Stimulated activated naive B cell treated with anti-CD40 and anti-IgM and Interleukin-4, amounts not matched to agents 10 μg/mL and 1 μg/mL and 100 μg/mL, for 72 hours (primary cell): ENCODE data around the gene PALD1.

Source experiments
- ATAC-seq, 2 donors: fragments of 150-1000 bp; cut with Tn5 transposase; replicated peaks; 2 replicates each; pipeline ENCODE4 v1.10.0; 2021; ENCODE audit warnings: moderate library complexity in 1 of 2
- DNase-seq: peaks from one replicate; pipeline ENCODE4 v3.0.0; 2021
- H3K27ac Mint-ChIP-seq: one replicate; pipeline ENCODE4 v1.8.0; 2022; ENCODE audit warnings: mild to moderate bottlenecking, mixed read lengths
- H3K27me3 Mint-ChIP-seq, 2 donors: one replicate each; pipeline ENCODE4 v1.8.0; 2022; ENCODE audit warnings: mixed read lengths in 2 of 2
- H3K36me3 Mint-ChIP-seq, 2 donors: one replicate each; pipeline ENCODE4 v1.8.0; 2022; ENCODE audit warnings: mixed read lengths in 2 of 2, mild to moderate bottlenecking in 1 of 2
- H3K4me1 Mint-ChIP-seq, 2 donors: one replicate each; pipeline ENCODE4 v1.8.0; 2022; ENCODE audit warnings: mixed read lengths in 2 of 2, mild to moderate bottlenecking in 1 of 2
- H3K4me3 Mint-ChIP-seq, 2 donors: one replicate each; pipeline ENCODE4 v1.8.0; 2022; ENCODE audit warnings: mild to moderate bottlenecking in 2 of 2, mixed read lengths in 2 of 2, moderate library complexity in 1 of 2
- H3K9me3 Mint-ChIP-seq, 2 donors: one replicate each; pipeline ENCODE4 v1.8.0; 2022; ENCODE audit warnings: mixed read lengths in 2 of 2, mild to moderate bottlenecking in 1 of 2

The PALD1 gene

DNA sequence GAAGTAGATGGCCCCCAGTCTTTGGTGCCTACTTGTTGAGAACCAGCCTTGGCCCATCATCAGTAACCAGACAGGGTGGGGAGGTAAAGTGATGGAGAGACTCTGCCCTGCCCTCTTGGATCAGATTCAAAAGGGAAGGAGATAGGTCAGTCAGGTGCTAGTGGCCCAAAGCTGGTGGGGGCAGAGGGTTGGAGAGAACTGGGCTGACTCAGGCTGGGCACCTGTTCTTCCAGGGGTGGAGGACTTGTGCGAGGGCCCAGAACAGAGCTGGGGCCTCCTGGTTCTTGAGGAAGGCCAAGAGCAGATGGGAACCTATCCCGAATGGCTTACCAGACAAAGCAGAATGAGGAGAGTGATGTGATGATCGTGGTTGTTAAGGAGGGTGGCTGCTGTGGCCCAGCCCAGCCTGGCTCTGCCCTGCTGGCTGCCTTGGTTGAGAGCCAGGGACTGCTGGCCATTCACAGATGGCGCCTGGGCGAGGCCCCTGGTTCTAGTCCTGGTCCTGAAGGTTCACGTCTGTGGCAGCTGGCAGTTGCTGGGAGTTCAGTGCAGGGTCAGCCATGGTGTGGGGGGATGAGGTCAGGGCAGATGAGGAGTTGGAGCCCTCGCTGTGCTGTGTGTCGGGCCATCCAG lies 36.6 kb downstream of the PALD1 start:
- DNase-seq (no peak), ATAC-seq (no peak)
- H3K27ac Mint-ChIP-seq, result peak overlapping the region; percentile 20
- no peaks in the 10 kb centered on the region for H3K9me3 Mint-ChIP-seq
- H3K27me3 Mint-ChIP-seq, result no peaks in the 10 kb centered on the region
- no peaks in the 10 kb centered on the region for H3K36me3 Mint-ChIP-seq
- H3K4me3 Mint-ChIP-seq, result no peak overlapping the region
- H3K4me1 Mint-ChIP-seq, result peaks cover 14 to 19% of the 10 kb centered on the region in 2 donors

- Mint-ChIP-seq H3K27ac (no peak overlapping the region), H3K36me3 (no peaks in the 10 kb centered on the region), H3K4me1 (peaks cover 14 to 15% of the 10 kb centered on the region in 2 donors), H3K27me3 (no peaks in the 10 kb centered on the region), H3K4me3 (no peak overlapping the region), H3K9me3 (no peaks in the 10 kb centered on the region)
- ATAC-seq (no peak), DNase-seq (no peak)
Measured at GRCh38 chr10:70518695-70519094, 40.1 kb downstream of the PALD1 start.

- Mint-ChIP-seq H3K4me3 (no peak overlapping the region), H3K4me1 (peaks cover 0 to 5% of the 10 kb centered on the region in 2 donors), H3K27ac (no peak overlapping the region), H3K36me3 (no peaks in the 10 kb centered on the region), H3K27me3 (no peaks in the 10 kb centered on the region), H3K9me3 (no peaks in the 10 kb centered on the region)
- DNase-seq, result no peak
- ATAC-seq, result no peak
Measured at GRCh38 chr10:70523057-70523456, 44.5 kb downstream of the PALD1 start.

- DNase-seq, result no peak
- Mint-ChIP-seq H3K36me3 (no peaks in the 10 kb centered on the region), H3K27me3 (no peaks in the 10 kb centered on the region), H3K4me3 (no peak overlapping the region), H3K9me3 (no peaks in the 10 kb centered on the region), H3K27ac (no peak overlapping the region), H3K4me1 (peaks cover 0 to 5% of the 10 kb centered on the region in 2 donors)
- ATAC-seq, result no peak
Measured at GRCh38 chr10:70523549-70523948, 45.0 kb downstream of the PALD1 start.

- no peak for ATAC-seq
- no peaks in the 10 kb centered on the region for H3K36me3 Mint-ChIP-seq
Measured at GRCh38 chr10:70528314-70528713, 49.7 kb downstream of the PALD1 start.

DNA sequence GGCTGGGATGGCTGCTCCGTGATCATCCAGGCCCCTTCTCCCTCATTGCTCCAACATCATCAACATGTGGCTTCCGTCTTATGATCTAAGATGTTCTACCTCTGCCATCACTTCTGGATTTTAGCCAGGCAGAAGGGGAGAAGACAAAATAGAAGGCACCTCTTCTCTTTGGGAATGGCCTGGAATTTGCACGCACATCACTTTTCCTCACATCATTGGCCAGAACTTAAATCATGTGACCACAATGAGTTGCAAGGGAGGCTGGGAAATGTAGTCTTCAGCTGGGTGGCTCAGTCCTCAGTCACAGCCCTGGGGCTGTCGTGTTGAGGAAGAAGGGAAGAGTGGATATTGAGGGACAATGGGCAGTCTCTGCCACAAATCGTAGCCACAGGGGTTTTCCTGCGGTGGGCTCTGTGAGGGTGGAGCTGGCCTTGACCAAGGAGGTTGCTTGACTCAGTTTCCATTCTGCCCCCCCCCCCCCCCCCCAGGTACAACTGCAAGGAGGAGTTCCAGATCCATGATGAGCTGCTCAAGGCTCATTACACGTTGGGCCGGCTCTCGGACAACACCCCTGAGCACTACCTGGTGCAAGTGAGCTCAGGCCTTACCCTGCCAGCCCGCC lies 50.3 kb downstream of the PALD1 start:
- H3K27me3 Mint-ChIP-seq, result no peaks in the 10 kb centered on the region
- ATAC-seq (peak; percentile 48 to 73), DNase-seq (no peak)
- no peak overlapping the region for H3K4me3 Mint-ChIP-seq
- no peaks in the 10 kb centered on the region for H3K9me3 Mint-ChIP-seq
- H3K4me1 Mint-ChIP-seq, result peaks cover 1 to 5% of the 10 kb centered on the region in 2 donors
- H3K36me3 Mint-ChIP-seq, result no peaks in the 10 kb centered on the region
- no peak overlapping the region for H3K27ac Mint-ChIP-seq

More at GRCh38 chr10:70528314-70528713, 49.7 kb downstream of the PALD1 start:
- Mint-ChIP-seq H3K4me3 (no peak overlapping the region), H3K9me3 (no peaks in the 10 kb centered on the region), H3K4me1 (peaks cover 1 to 5% of the 10 kb centered on the region in 2 donors), H3K27ac (no peak overlapping the region), H3K27me3 (no peaks in the 10 kb centered on the region)
- DNase-seq, result no peak

DNA sequence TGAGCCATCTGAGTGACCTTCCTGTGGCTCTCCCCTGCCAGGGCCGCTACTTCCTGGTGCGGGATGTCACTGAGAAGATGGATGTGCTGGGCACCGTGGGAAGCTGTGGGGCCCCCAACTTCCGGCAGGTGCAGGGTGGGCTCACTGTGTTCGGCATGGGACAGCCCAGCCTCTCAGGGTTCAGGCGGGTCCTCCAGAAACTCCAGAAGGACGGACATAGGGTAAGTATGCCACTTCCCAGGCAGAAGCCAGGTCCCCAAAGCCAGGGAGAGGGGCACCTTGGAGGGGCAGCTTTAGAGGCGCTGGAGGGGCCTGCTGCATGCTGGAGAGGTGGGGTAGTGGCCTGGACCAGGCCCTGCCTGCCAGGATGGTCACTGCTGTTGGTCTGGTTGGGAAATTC lies 51.3 kb downstream of the PALD1 start:
- Mint-ChIP-seq H3K36me3 (no peaks in the 10 kb centered on the region), H3K27me3 (no peaks in the 10 kb centered on the region), H3K9me3 (no peaks in the 10 kb centered on the region), H3K4me3 (no peak overlapping the region), H3K27ac (no peak overlapping the region), H3K4me1 (peaks cover 1 to 5% of the 10 kb centered on the region in 2 donors)
- DNase-seq (no peak), ATAC-seq (no peak)

DNA sequence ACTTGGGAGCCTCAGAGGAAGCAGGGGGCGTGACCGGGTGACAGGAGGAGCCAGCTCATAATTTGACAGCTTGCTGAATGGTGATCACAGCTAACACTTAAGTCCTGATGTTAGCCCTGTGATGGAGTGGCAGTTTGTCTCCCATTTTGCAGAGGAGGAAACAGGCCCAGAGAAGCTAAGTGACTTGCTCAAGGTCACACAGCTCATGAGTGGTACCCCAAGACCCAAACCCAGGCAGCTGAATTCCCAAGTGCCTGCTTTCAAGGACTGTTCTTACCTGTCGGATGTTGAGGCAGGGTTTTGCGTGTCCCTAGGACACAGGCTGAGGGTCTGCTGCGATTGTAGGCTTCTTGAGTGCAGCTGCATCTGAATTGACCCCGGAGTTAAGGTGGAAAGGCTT lies 51.7 kb downstream of the PALD1 start:
- Mint-ChIP-seq H3K4me1 (peaks cover 1 to 5% of the 10 kb centered on the region in 2 donors), H3K27ac (no peak overlapping the region), H3K27me3 (no peaks in the 10 kb centered on the region), H3K4me3 (no peak overlapping the region), H3K36me3 (no peaks in the 10 kb centered on the region), H3K9me3 (no peaks in the 10 kb centered on the region)
- DNase-seq (no peak), ATAC-seq (no peak)

- no peaks in the 10 kb centered on the region for H3K9me3 Mint-ChIP-seq
- ATAC-seq, result no peak
Measured at GRCh38 chr10:70532554-70533188, 54.1 kb downstream of the PALD1 start.

GRCh38 chr10:70533189-70533558 lies 54.6 kb downstream of the PALD1 start:
- H3K36me3 Mint-ChIP-seq, result peaks cover 0 to 4% of the 10 kb centered on the region in 2 donors
- DNase-seq (no peak), ATAC-seq (no peak)
- H3K9me3 Mint-ChIP-seq, result no peaks in the 10 kb centered on the region
- H3K27ac Mint-ChIP-seq, result no peak overlapping the region
- H3K27me3 Mint-ChIP-seq, result no peaks in the 10 kb centered on the region
- peaks cover 2 to 5% of the 10 kb centered on the region in 2 donors for H3K4me1 Mint-ChIP-seq
- no peak overlapping the region for H3K4me3 Mint-ChIP-seq

More at GRCh38 chr10:70532554-70533188, 54.1 kb downstream of the PALD1 start:
- Mint-ChIP-seq H3K4me1 (peaks cover 2 to 5% of the 10 kb centered on the region in 2 donors), H3K36me3 (peaks cover 0 to 4% of the 10 kb centered on the region in 2 donors), H3K27me3 (no peaks in the 10 kb centered on the region), H3K27ac (no peak overlapping the region), H3K4me3 (no peak overlapping the region)
- DNase-seq, result no peak

- Mint-ChIP-seq H3K36me3 (peaks cover 0 to 4% of the 10 kb centered on the region in 2 donors), H3K4me1 (peaks cover 2 to 5% of the 10 kb centered on the region in 2 donors), H3K27ac (no peak overlapping the region), H3K27me3 (no peaks in the 10 kb centered on the region), H3K4me3 (no peak overlapping the region), H3K9me3 (no peaks in the 10 kb centered on the region)
- ATAC-seq, result no peak
- no peak for DNase-seq
Measured at GRCh38 chr10:70534281-70534680, 55.7 kb downstream of the PALD1 start.

DNA sequence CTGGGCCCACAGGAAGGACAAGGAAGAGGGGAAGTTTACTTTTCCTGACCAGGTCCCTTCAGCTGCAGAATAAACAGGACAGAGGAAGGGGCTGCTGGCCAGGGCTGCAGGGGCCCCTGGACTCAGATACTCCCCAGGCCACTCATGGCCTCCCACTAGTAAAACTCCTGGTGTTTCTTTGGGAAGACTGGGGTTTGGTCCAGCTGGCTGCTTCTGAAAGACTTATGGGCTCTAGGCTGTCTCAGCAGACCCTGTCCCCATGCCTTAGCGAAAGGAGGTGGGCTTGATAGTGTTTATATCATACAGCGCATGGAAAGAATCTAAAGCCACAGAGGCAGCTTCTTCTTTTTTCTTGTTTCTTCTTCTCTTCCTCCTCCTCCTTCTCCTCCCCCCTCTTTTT lies 56.4 kb downstream of the PALD1 start:
- H3K9me3 Mint-ChIP-seq, result no peaks in the 10 kb centered on the region
- H3K27me3 Mint-ChIP-seq, result no peaks in the 10 kb centered on the region
- no peak overlapping the region for H3K27ac Mint-ChIP-seq
- H3K4me1 Mint-ChIP-seq, result peaks cover 0 to 2% of the 10 kb centered on the region in 2 donors
- DNase-seq, result no peak
- H3K4me3 Mint-ChIP-seq, result no peak overlapping the region
- H3K36me3 Mint-ChIP-seq, result peaks cover 0 to 4% of the 10 kb centered on the region in 2 donors
- no peak for ATAC-seq

DNA sequence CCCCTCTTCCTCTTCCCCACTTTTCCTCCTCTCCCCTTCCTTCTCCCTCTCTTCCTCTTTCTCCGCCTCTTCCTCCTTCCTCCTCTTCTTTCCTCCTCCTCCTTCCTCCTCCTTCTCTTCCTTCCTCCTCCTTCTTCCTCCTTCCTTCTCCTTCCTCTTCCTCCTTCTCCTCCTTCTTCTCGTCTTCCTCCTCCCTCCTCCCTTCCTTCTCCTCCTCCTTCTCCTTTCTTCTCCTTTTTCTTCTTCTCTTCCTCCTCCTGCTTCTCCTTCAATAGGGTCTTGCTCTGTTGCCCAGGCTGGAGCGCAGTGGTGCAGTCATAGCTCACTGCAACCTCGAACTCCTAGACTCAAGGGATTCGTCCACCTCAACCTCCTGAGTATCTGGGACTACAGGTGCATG lies 56.9 kb downstream of the PALD1 start:
- H3K36me3 Mint-ChIP-seq, result peaks cover 0 to 4% of the 10 kb centered on the region in 2 donors
- DNase-seq, result no peak
- no peak overlapping the region for H3K4me3 Mint-ChIP-seq
- H3K9me3 Mint-ChIP-seq, result no peaks in the 10 kb centered on the region
- no peak for ATAC-seq
- peaks cover 0 to 2% of the 10 kb centered on the region in 2 donors for H3K4me1 Mint-ChIP-seq
- H3K27me3 Mint-ChIP-seq, result no peaks in the 10 kb centered on the region
- no peak overlapping the region for H3K27ac Mint-ChIP-seq

- H3K4me3 Mint-ChIP-seq, result no peak overlapping the region
- DNase-seq (no peak), ATAC-seq (no peak)
- H3K4me1 Mint-ChIP-seq, result peaks cover 0 to 2% of the 10 kb centered on the region in 2 donors
- no peaks in the 10 kb centered on the region for H3K9me3 Mint-ChIP-seq
- H3K36me3 Mint-ChIP-seq, result peaks cover 0 to 4% of the 10 kb centered on the region in 2 donors
- no peak overlapping the region for H3K27ac Mint-ChIP-seq
- no peaks in the 10 kb centered on the region for H3K27me3 Mint-ChIP-seq
Measured at GRCh38 chr10:70536196-70536861, 57.8 kb downstream of the PALD1 start.
